ENCODE results near the gene TRIM71.

DNA sequence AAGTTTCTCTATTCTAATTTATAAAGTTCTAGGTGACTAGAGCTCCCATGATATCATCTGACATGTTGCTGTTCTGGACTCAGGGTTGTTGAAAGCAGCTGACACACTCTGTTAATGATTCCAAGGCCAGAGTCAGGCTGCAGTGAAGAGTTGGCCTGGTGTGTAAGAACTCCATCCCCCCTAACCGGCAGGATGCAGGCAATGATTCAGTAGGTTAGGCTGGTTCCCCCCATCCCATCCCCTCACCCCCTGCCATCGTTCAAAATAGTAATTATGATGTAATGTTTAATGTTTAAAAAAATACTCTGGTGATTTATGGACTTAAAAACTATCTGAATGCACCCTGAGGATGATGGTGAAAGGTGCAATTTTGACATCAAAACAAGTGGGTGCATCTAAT is 4.6 kb upstream of the TRIM71 start:
- TF ChIP-seq, protein P1, sequence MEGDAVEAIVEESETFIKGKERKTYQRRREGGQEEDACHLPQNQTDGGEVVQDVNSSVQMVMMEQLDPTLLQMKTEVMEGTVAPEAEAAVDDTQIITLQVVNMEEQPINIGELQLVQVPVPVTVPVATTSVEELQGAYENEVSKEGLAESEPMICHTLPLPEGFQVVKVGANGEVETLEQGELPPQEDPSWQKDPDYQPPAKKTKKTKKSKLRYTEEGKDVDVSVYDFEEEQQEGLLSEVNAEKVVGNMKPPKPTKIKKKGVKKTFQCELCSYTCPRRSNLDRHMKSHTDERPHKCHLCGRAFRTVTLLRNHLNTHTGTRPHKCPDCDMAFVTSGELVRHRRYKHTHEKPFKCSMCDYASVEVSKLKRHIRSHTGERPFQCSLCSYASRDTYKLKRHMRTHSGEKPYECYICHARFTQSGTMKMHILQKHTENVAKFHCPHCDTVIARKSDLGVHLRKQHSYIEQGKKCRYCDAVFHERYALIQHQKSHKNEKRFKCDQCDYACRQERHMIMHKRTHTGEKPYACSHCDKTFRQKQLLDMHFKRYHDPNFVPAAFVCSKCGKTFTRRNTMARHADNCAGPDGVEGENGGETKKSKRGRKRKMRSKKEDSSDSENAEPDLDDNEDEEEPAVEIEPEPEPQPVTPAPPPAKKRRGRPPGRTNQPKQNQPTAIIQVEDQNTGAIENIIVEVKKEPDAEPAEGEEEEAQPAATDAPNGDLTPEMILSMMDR (IDR thresholded peaks at IDR 0.05), result no peak
- TF ChIP-seq POLR2A (IDR thresholded peaks at IDR 0.05), result no peak
- no peak for TF ChIP-seq POLR2AphosphoS5 (IDR thresholded peaks at IDR 0.05)

All from prostate gland (tissue), 2 donors.